Parathyroid adenoma (tissue), 2 donors: ENCODE data around the gene KIAA1614.

Experiments
- H2AFZ ChIP-seq: fragments of 300-600 bp; sonication (generic); one replicate; pipeline ENCODE4 v1.7.0; 2017; ENCODE audit warnings: antibody characterized with exemption, mild to moderate bottlenecking
- H3K27ac ChIP-seq: fragments of 300-600 bp; sonication (generic); one replicate; pipeline ENCODE4 v1.7.0; 2017
- H3K27me3 ChIP-seq: fragments of 300-600 bp; sonication (generic); one replicate; pipeline ENCODE4 v1.7.0; 2017; ENCODE audit warnings: low read length; ENCODE audit not compliant: control insufficient read depth, insufficient read depth
- H3K36me3 ChIP-seq: fragments of 300-600 bp; sonication (generic); one replicate; pipeline ENCODE4 v1.7.0; 2017; ENCODE audit warnings: low read length; ENCODE audit not compliant: control insufficient read depth, insufficient read depth
- H3K4me1 ChIP-seq: fragments of 300-600 bp; sonication (generic); one replicate; pipeline ENCODE4 v1.7.0; 2017; ENCODE audit warnings: control low read depth
- H3K4me2 ChIP-seq: fragments of 300-600 bp; sonication (generic); one replicate; pipeline ENCODE4 v1.7.0; 2017; ENCODE audit warnings: low read length
- H3K4me3 ChIP-seq: fragments of 300-600 bp; sonication (generic); one replicate; pipeline ENCODE4 v1.7.0; 2017; ENCODE audit warnings: low read depth, low read length
- H3K79me2 ChIP-seq: fragments of 300-600 bp; sonication (generic); one replicate; pipeline ENCODE4 v1.7.0; 2017; ENCODE audit warnings: control low read depth
- H3K9ac ChIP-seq: fragments of 300-600 bp; sonication (generic); one replicate; pipeline ENCODE4 v1.7.0; 2017; ENCODE audit warnings: mild to moderate bottlenecking
- H3K9me3 ChIP-seq: fragments of 300-600 bp; sonication (generic); one replicate; pipeline ENCODE4 v1.7.0; 2017; ENCODE audit warnings: low read length; ENCODE audit not compliant: control insufficient read depth
- TF ChIP-seq, protein P1 (sequence below): fragments of 300-600 bp; sonication (generic); IDR thresholded peaks from one replicate; pipeline ENCODE4 v1.7.0; 2017; ENCODE audit warnings: antibody characterized with exemption, mild to moderate bottlenecking
- donor health status: primary hyperparathyroidism.

KIAA1614 gene

DNA sequence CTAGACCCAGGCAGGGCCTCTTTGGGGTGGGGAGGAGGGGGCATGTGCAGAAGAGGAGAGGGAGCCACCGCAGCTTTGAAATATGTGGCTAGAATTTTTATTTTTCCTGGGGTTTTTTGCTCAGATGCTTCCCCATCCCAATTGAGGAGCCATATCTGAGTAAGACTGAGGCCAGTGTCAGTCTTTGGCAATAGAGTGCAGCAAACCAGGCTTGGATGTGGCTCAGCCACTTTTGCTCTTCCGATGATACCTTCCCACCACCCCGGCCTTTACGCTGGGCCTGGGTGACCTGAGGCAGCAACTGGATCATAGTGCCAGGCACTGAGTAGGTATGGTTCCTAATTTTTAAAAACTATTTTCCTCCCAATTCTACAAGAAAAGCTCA, 36.9 kb downstream of the KIAA1614 start:
- H3K27me3 ChIP-seq, result no peaks in the 10 kb centered on the region
- no peak overlapping the region for H3K4me3 ChIP-seq
- TF ChIP-seq, protein P1, sequence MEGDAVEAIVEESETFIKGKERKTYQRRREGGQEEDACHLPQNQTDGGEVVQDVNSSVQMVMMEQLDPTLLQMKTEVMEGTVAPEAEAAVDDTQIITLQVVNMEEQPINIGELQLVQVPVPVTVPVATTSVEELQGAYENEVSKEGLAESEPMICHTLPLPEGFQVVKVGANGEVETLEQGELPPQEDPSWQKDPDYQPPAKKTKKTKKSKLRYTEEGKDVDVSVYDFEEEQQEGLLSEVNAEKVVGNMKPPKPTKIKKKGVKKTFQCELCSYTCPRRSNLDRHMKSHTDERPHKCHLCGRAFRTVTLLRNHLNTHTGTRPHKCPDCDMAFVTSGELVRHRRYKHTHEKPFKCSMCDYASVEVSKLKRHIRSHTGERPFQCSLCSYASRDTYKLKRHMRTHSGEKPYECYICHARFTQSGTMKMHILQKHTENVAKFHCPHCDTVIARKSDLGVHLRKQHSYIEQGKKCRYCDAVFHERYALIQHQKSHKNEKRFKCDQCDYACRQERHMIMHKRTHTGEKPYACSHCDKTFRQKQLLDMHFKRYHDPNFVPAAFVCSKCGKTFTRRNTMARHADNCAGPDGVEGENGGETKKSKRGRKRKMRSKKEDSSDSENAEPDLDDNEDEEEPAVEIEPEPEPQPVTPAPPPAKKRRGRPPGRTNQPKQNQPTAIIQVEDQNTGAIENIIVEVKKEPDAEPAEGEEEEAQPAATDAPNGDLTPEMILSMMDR, result no peak
- H3K27ac ChIP-seq, result no peak overlapping the region
- no peaks in the 10 kb centered on the region for H3K36me3 ChIP-seq
- H2AFZ ChIP-seq, result no peak overlapping the region
- no peaks in the 10 kb centered on the region for H3K9me3 ChIP-seq
- no peaks in the 10 kb centered on the region for H3K79me2 ChIP-seq
- no peak overlapping the region for H3K9ac ChIP-seq
- no peak overlapping the region for H3K4me2 ChIP-seq
- no peaks in the 10 kb centered on the region for H3K4me1 ChIP-seq

DNA sequence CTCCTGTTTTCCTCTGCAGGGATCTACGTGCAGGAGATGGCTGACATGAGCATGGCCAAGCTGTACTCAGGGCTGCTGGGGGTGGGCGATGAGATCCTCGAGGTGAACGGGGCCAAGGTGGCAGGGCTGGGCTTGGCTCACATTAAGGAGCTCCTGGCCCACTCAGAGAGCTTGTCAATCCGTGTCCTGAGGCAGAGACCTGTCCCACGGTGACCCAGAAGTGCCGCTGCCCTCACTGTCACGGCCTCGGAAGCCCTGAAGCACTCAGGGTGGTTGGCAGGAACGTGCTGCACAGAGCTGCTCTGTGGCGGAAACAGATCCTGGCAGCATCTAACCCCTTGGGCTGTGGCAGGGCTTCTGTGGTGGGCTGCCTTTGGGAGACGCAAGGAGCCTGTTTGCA, 37.6 kb downstream of the KIAA1614 start:
- no peaks in the 10 kb centered on the region for H3K79me2 ChIP-seq
- H2AFZ ChIP-seq, result no peak overlapping the region
- H3K9me3 ChIP-seq, result no peaks in the 10 kb centered on the region
- TF ChIP-seq, protein P1, result no peak
- no peak overlapping the region for H3K4me2 ChIP-seq
- no peaks in the 10 kb centered on the region for H3K4me1 ChIP-seq
- H3K36me3 ChIP-seq, result no peaks in the 10 kb centered on the region
- H3K4me3 ChIP-seq, result no peak overlapping the region
- no peak overlapping the region for H3K9ac ChIP-seq
- H3K27me3 ChIP-seq, result no peaks in the 10 kb centered on the region
- no peak overlapping the region for H3K27ac ChIP-seq

DNA sequence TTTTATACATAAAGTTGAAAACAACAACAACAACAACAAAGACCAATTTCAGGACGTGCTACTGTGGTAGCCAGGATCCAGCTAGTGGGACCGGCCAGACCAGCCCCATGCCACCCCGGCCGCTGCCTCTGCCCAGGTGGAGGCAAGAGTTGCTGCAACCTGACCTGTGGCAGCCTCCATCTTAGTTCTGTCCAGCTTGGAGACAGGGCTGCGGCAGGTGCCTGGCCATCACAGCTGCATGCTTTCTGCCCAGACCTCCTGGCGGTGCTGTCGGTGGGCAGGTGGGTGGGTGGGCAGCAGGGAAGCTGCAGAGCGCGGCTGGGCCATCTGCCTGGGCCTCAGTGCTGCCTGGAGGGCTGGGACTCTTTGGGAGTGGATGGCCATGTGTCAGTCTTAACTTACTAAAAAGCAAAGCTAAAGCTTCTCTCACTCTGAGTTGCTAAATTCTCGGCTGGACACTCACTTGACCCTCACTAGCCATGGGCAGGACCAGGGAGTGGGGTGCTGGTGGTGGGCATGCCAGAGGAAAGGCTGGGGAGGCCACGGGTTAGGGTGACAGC, 38.6 kb downstream of the KIAA1614 start:
- Histone ChIP-seq H3K9me3 (no peaks in the 10 kb centered on the region), H3K4me1 (no peaks in the 10 kb centered on the region), H2AFZ (no peak overlapping the region), H3K4me3 (no peak overlapping the region), H3K9ac (no peak overlapping the region), H3K4me2 (no peak overlapping the region), H3K36me3 (no peaks in the 10 kb centered on the region), H3K27me3 (no peaks in the 10 kb centered on the region), H3K79me2 (no peaks in the 10 kb centered on the region), H3K27ac (no peak overlapping the region)
- TF ChIP-seq, protein P1, result no peak

DNA sequence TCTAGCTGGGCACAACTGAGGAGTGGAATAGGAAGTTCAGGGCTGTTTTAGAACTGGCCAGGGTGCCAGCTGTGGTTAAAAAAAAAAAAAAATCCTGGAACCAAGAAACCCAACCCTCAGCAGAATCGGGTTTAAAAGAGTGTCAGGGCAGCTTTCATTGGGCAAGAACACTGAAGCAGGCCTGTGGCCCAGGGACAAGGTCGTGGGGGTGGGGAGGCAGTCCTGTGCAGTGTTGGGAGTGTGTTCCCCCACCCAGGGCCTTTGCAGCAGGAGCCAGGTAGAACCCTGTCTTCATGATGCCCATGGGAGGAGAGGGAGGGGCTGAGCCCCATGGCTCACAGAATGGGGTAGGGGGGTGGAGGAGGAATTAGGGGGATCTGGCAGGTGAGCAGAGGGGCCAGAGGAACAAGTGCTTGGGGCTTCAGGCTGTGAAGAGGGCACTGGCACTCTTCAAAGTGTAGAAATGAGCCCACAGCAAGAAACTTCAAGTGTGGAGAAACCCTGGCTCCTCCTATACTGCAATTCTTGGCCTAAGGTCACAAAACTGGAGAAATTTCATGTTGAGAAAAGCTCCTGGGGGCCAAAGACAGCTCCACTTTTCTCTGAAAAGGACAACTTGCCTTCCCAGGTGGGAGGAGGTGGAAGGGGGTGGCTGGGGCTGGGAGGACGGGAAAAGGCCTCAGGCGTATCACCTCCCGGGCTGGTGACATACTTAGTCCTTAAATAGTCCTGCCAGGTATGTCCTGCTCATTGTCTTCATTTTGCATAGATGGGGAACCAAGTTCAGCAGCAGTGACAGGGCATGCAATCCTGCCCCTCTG, 39.3 kb downstream of the KIAA1614 start:
- H3K9me3 ChIP-seq, result no peaks in the 10 kb centered on the region
- no peak overlapping the region for H3K27ac ChIP-seq
- H3K79me2 ChIP-seq, result no peaks in the 10 kb centered on the region
- H3K4me1 ChIP-seq, result no peaks in the 10 kb centered on the region
- H3K9ac ChIP-seq, result no peak overlapping the region
- H3K4me3 ChIP-seq, result no peak overlapping the region
- H3K36me3 ChIP-seq, result no peaks in the 10 kb centered on the region
- no peaks in the 10 kb centered on the region for H3K27me3 ChIP-seq
- no peak overlapping the region for H3K4me2 ChIP-seq
- TF ChIP-seq, protein P1, result no peak
- no peak overlapping the region for H2AFZ ChIP-seq

DNA sequence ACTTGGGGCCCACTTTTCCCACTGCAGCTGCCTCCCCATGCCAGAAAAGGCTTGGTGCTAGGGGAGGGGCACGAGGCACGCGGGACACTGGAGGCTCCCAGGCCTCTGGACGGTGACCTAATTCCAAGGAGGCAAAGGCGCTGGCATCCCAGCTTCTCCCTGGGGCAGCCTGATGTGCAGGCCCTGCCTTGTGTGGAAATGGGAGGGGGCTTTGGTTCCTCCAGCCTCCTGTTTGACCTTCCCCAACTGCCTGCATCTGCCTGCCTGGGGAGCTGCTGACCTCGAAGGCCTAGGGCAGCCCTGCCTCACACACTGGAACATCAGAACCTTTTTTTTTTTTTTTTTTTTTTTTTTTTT, 39.9 kb downstream of the KIAA1614 start:
- TF ChIP-seq, protein P1, result no peak

More for the DNA sequence above, 39.9 kb downstream of the KIAA1614 start:
- no peaks in the 10 kb centered on the region for H3K36me3 ChIP-seq
- no peaks in the 10 kb centered on the region for H3K79me2 ChIP-seq
- no peak overlapping the region for H3K27ac ChIP-seq
- H3K4me1 ChIP-seq, result no peaks in the 10 kb centered on the region
- H3K9me3 ChIP-seq, result no peaks in the 10 kb centered on the region
- H2AFZ ChIP-seq, result no peak overlapping the region
- H3K4me2 ChIP-seq, result no peak overlapping the region
- H3K27me3 ChIP-seq, result no peaks in the 10 kb centered on the region
- H3K4me3 ChIP-seq, result no peak overlapping the region
- H3K9ac ChIP-seq, result no peak overlapping the region
